H9 (cell line): ENCODE results near the gene ZFP64. TPM values are rescaled to one million over a fixed set of nuclear protein-coding genes. Genes with fewer than 3 reads are reported as not detected.

Source experiments
- DNase-seq: peaks from one replicate; pipeline ENCODE4 v3.0.0-alpha.2; 2017
- H2AFZ ChIP-seq: one replicate; pipeline ENCODE4 v1.6.1; 2013; ENCODE audit warnings: mild to moderate bottlenecking, low read length, control low read depth, moderate library complexity
- H2AK5ac ChIP-seq: 2 replicates; pipeline ENCODE4 v1.6.1; 2013; ENCODE audit warnings: low read length, control low read depth, mixed read lengths; ENCODE audit not compliant: insufficient read length
- H2BK120ac ChIP-seq: one replicate; pipeline ENCODE4 v1.6.1; 2013; ENCODE audit warnings: low read depth, mild to moderate bottlenecking, low read length, control low read depth, inconsistent platforms; ENCODE audit not compliant: poor library complexity, severe bottlenecking
- H2BK12ac ChIP-seq: 2 replicates; pipeline ENCODE4 v1.6.1; 2013; ENCODE audit warnings: low read length, control low read depth, mixed read lengths, low read depth; ENCODE audit not compliant: insufficient read length
- H2BK15ac ChIP-seq: 2 replicates; pipeline ENCODE4 v1.6.1; 2013; ENCODE audit warnings: low read depth, low read length, control low read depth
- H2BK20ac ChIP-seq: one replicate; pipeline ENCODE4 v1.6.1; 2013; ENCODE audit warnings: low read depth, mild to moderate bottlenecking, low read length, control low read depth, inconsistent platforms; ENCODE audit not compliant: poor library complexity, severe bottlenecking
- H2BK5ac ChIP-seq: 2 replicates; pipeline ENCODE4 v1.6.1; 2013; ENCODE audit warnings: low read length, control low read depth, mixed read lengths; ENCODE audit not compliant: insufficient read length
- H3K14ac ChIP-seq: 2 replicates; pipeline ENCODE4 v1.6.1; 2013; ENCODE audit warnings: low read length, control low read depth; ENCODE audit not compliant: insufficient read depth
- H3K18ac ChIP-seq: 2 replicates; pipeline ENCODE4 v1.6.1; 2013; ENCODE audit warnings: low read depth, mild to moderate bottlenecking, mixed read lengths, low read length, control low read depth; ENCODE audit not compliant: insufficient read length
- H3K23ac ChIP-seq: 2 replicates; pipeline ENCODE4 v1.6.1; 2013; ENCODE audit warnings: low read length, control low read depth, mixed read lengths, low read depth; ENCODE audit not compliant: insufficient read length
- H3K23me2 ChIP-seq: 2 replicates; pipeline ENCODE4 v1.6.1; 2013; ENCODE audit warnings: low read depth, mild to moderate bottlenecking, mixed read lengths, low read length, control low read depth; ENCODE audit not compliant: insufficient read length, poor library complexity, severe bottlenecking
- H3K27ac ChIP-seq: 2 replicates; pipeline ENCODE4 v1.5.1; 2013; ENCODE audit warnings: low read length, control low read depth, mixed read lengths, low read depth; ENCODE audit not compliant: insufficient read length
- H3K27me3 ChIP-seq: 2 replicates; pipeline ENCODE4 v1.6.1; 2013; ENCODE audit warnings: low read length, control low read depth, inconsistent platforms; ENCODE audit not compliant: insufficient read depth
- H3K4ac ChIP-seq: 2 replicates; pipeline ENCODE4 v1.6.1; 2013; ENCODE audit warnings: low read depth, mild to moderate bottlenecking, control low read depth, inconsistent platforms, low read length, moderate library complexity
- H3K4me1 ChIP-seq: 2 replicates; pipeline ENCODE4 v1.6.1; 2013; ENCODE audit warnings: low read length, control low read depth, inconsistent platforms; ENCODE audit not compliant: insufficient read depth
- H3K4me2 ChIP-seq: 2 replicates; pipeline ENCODE4 v1.6.1; 2013; ENCODE audit warnings: low read length, control low read depth, mixed read lengths; ENCODE audit not compliant: insufficient read length, insufficient read depth
- H3K56ac ChIP-seq: 2 replicates; pipeline ENCODE4 v1.6.1; 2013; ENCODE audit warnings: low read depth, mild to moderate bottlenecking, mixed read lengths, low read length, control low read depth; ENCODE audit not compliant: insufficient read length
- H3K79me1 ChIP-seq: 2 replicates; pipeline ENCODE4 v1.6.1; 2013; ENCODE audit warnings: low read depth, mild to moderate bottlenecking, moderate library complexity, low read length, control low read depth, inconsistent platforms; ENCODE audit not compliant: insufficient read depth, poor library complexity, severe bottlenecking
- H3K79me2 ChIP-seq: 2 replicates; pipeline ENCODE4 v1.6.1; 2013; ENCODE audit warnings: low read length, control low read depth, inconsistent platforms; ENCODE audit not compliant: insufficient read depth
- H3K9ac ChIP-seq: 2 replicates; pipeline ENCODE4 v1.6.1; 2013; ENCODE audit warnings: low read length, control low read depth, mixed read lengths; ENCODE audit not compliant: insufficient read length; ENCODE audit errors: extremely low read depth
- H3K9me3 ChIP-seq: one replicate; pipeline ENCODE4 v1.6.1; 2013; ENCODE audit warnings: low read depth, low read length, inconsistent platforms; ENCODE audit not compliant: control insufficient read depth
- H3T11ph ChIP-seq: one replicate; pipeline ENCODE4 v1.6.1; 2013; ENCODE audit warnings: mild to moderate bottlenecking, low read length, control low read depth, inconsistent platforms
- H4K20me1 ChIP-seq: one replicate; pipeline ENCODE4 v1.6.1; 2013; ENCODE audit not compliant: control insufficient read depth, insufficient read length, insufficient read depth
- H4K5ac ChIP-seq: 2 replicates; pipeline ENCODE4 v1.6.1; 2013; ENCODE audit warnings: low read depth, mild to moderate bottlenecking, mixed read lengths, low read length, control low read depth; ENCODE audit not compliant: insufficient read length
- H4K8ac ChIP-seq: replicated peaks from 2 replicates; pipeline ENCODE4 v1.6.1; 2013; ENCODE audit warnings: low read length, control low read depth, mixed read lengths, low read depth; ENCODE audit not compliant: insufficient read length
- H4K91ac ChIP-seq: 2 replicates; pipeline ENCODE4 v1.6.1; 2013; ENCODE audit warnings: low read depth, mild to moderate bottlenecking, moderate library complexity, mixed read lengths, low read length, control low read depth; ENCODE audit not compliant: insufficient read length
- H3K27ac Mint-ChIP-seq, 3 experiments: 2 replicates in 2 of 3; 3 replicates in 1 of 3; pipeline ENCODE4 v1.8.0; 2020 to 2021; ENCODE audit warnings: mixed read lengths in 3 of 3, mild to moderate bottlenecking in 1 of 3, moderate library complexity in 1 of 3
- H3K27me3 Mint-ChIP-seq: 2 replicates; pipeline ENCODE4 v1.8.0; 2021; ENCODE audit warnings: low read depth, mild to moderate bottlenecking, moderate library complexity, mixed read lengths
- H3K36me3 Mint-ChIP-seq, 3 experiments: 2 replicates in 2 of 3; 3 replicates in 1 of 3; pipeline ENCODE4 v1.8.0; 2020 to 2021; ENCODE audit warnings: low read depth in 3 of 3, mixed read lengths in 3 of 3; ENCODE audit not compliant: insufficient read depth in 1 of 3
- H3K4me1 Mint-ChIP-seq, 2 experiments: 2 replicates each; pipeline ENCODE4 v1.8.0; 2020; ENCODE audit warnings: mixed read lengths in 2 of 2
- H3K4me3 Mint-ChIP-seq, 2 experiments: 2 replicates in 1 of 2; 3 replicates in 1 of 2; pipeline ENCODE4 v1.8.0; 2020 to 2021; ENCODE audit warnings: mild to moderate bottlenecking in 2 of 2, mixed read lengths in 2 of 2, moderate library complexity in 1 of 2
- H3K9me3 Mint-ChIP-seq, 2 experiments: 2 replicates in 1 of 2; 3 replicates in 1 of 2; pipeline ENCODE4 v1.8.0; 2020; ENCODE audit warnings: mild to moderate bottlenecking in 2 of 2, mixed read lengths in 2 of 2, moderate library complexity in 1 of 2
- CTCF ChIP-seq: fragments of 200-600 bp; sonication (generic); conservative IDR thresholded peaks from 3 replicates; pipeline ENCODE4 v1.8.0; 2021; ENCODE audit warnings: antibody characterized with exemption, mild to moderate bottlenecking
- WGBS: extraction: QIAGEN DNeasy Blood & Tissue Kit; methylation state at CpG from one replicate; pipeline ENCODE4 v1.1.7; 2013; ENCODE audit warnings: missing lambda C conversion rate, low lambda C conversion rate, mixed read lengths; ENCODE audit not compliant: insufficient read length; ENCODE audit errors: extremely low coverage; 5-methylcytosine and 5-hydroxymethylcytosine counted together
- total RNA-seq: library from RNA; stranded (reverse); gene quantifications from 2 replicates; pipeline ENCODE4 v1.2.1, GENCODE V29; 2021

Gene ZFP64
- total RNA-seq, 1 experiment from 2014 or later: 29.2 TPM

GRCh38 chr20:52166150-52166549, 25.4 kb downstream of the ZFP64 start:
- no peak overlapping the region for H3K27ac ChIP-seq
- no CpG with 5 or more reads among the region's 1 CpG for WGBS
- H3K14ac ChIP-seq: no peak overlapping the region
- no peak overlapping the region for H4K5ac ChIP-seq
- no peak overlapping the region for H3T11ph ChIP-seq
- no peak overlapping the region for H3K4me2 ChIP-seq
- DNase-seq: no peak
- no peaks in the 10 kb centered on the region for H4K20me1 ChIP-seq
- no peak overlapping the region for H2BK120ac ChIP-seq
- H3K4me1 ChIP-seq: no peaks in the 10 kb centered on the region
- no peaks in the 10 kb centered on the region for H3K27me3 Mint-ChIP-seq
- peaks cover 17 to 50% (median 46%) of the 10 kb centered on the region in 3 experiments for H3K36me3 Mint-ChIP-seq
- no peak overlapping the region for H2AFZ ChIP-seq
- H2BK5ac ChIP-seq: no peak overlapping the region
- no peak overlapping the region for H3K56ac ChIP-seq
- H3K27me3 ChIP-seq: no peaks in the 10 kb centered on the region
- no peak overlapping the region for H3K4me3 Mint-ChIP-seq
- H3K79me2 ChIP-seq: no peaks in the 10 kb centered on the region
- H3K23me2 ChIP-seq: no peaks in the 10 kb centered on the region
- H3K18ac ChIP-seq: no peak overlapping the region
- H2AK5ac ChIP-seq: no peak overlapping the region
- peaks cover 9 to 12% of the 10 kb centered on the region in 2 experiments; a peak in 3 of 5 replicates for H3K9me3 Mint-ChIP-seq
- H2BK12ac ChIP-seq: no peak overlapping the region
- no peak overlapping the region for H2BK20ac ChIP-seq
- H3K4ac ChIP-seq: no peak overlapping the region
- H4K8ac ChIP-seq: no peak overlapping the region
- H3K23ac ChIP-seq: no peak overlapping the region
- H3K79me1 ChIP-seq: no peaks in the 10 kb centered on the region
- TF ChIP-seq CTCF: no peak
- no peak overlapping the region; a peak in 1 of 7 replicates for H3K27ac Mint-ChIP-seq
- H2BK15ac ChIP-seq: no peak overlapping the region
- no peak overlapping the region for H3K9ac ChIP-seq
- H4K91ac ChIP-seq: no peak overlapping the region
- H3K4me1 Mint-ChIP-seq: no peaks in the 10 kb centered on the region
- no peaks in the 10 kb centered on the region for H3K9me3 ChIP-seq
